ENCODE results near the gene ADRA2B. TPM values are rescaled to one million over a fixed set of nuclear protein-coding genes. Genes with fewer than 3 reads are reported as not detected.

ADRA2B gene
- polyA plus RNA-seq, 2 of the 4 experiments (the other 2 are of a cell fraction) = 0.03 to 0.05 TPM

DNA sequence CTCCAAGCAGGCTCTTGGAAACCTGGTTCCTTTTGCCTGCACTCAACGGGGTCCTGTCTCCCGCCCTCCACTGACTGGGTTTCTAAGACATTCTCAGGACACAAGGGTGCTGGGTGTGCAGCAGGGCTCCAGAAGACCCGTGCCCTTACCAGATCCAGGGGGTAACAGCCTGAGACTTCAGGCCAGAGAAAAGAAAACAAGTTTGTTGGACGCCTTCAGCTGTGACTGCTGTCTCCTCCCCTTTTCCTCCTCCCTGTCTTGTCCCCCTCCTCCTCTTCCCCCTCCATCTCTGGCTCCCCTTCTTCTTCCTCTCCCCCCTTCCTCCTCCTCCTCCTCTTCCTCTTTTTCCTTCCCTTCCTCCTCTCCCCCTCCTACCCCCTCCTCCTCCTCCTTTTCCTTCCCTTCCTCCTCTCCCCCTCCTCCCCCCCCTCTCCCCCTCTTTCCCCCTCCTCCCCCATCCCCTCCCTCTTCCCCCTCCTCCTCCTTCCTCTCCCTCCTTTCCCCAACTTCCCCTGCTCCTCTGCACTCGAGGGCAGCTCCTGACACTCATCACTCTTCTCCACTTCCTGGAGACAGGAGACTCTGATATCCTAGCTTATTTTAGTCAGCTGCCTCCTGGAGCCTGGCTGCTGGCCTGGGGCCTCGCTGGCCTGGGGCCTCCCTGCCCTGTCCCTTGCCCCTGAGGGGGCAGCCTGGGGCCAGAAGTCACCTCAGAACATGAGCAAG lies 12.4 kb downstream of the ADRA2B start:
- ATAC-seq (no peak), DNase-seq (ENCODE audit: low read depth in 1 of 2, low spot score in 1 of 2) (no peak), FAIRE-seq (no peak)
- POLR2A ChIA-PET = no interaction called here
- Histone ChIP-seq H3K9me3 (peaks cover 12% of the 10 kb centered on the region), H3K4me2 (no peak overlapping the region), H3K4me1 (no peaks in the 10 kb centered on the region), H3K4me3 (no peak overlapping the region), H3K27ac (no peak overlapping the region)
- CTCF ChIA-PET = interaction anchor here (15.3 kb wide), 1 partner anchor 11 kb away, joined by 126 read pairs; the partner anchor contains the start of gene ADRA2B
- WGBS (ENCODE audit: missing lambda C conversion rate) = 51% methylated on average over 6 of the region's 6 CpGs
- TF ChIP-seq CEBPB (IDR thresholded peaks at IDR 0.05) (no peak), EHMT2 (IDR thresholded peaks at IDR 0.05; ENCODE audit: low read depth) (no peak), MAFK (IDR thresholded peaks at IDR 0.05; ENCODE audit: partially characterized antibody) (no peak), MAZ (IDR thresholded peaks at IDR 0.05; ENCODE audit: borderline replicate concordance, low read depth, low read length) (no peak), ZNF302 (CRISPR knock-in tag; IDR thresholded peaks at IDR 0.05) (no peak), RAD21 (conservative IDR thresholded peaks at IDR 0.05 in 1 of 2, IDR thresholded peaks at IDR 0.05 in 1 of 2) (no peak)

DNA sequence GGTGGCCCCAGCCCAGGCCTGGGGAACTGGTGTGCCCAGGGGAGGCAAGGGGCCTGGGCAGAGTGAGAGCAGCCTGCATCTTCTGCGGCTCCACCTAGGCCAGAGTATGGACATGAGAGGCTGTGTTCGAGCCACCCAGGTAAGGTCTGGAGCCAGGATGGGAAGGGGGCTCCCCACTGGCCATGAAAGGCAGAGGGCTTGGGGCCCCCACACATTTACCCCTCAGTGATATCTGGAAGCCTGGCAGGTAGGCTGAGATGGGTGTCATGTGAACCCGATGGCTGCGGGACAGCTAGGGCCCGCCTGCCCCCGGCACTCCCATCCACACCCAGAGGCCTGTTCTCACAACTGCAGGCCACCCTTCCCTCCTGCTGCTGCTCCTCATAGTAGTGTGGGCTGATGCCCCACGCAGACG lies 13.2 kb downstream of the ADRA2B start:
- DNase-seq (ENCODE audit: low read depth in 1 of 2, low spot score in 1 of 2) (no peak), FAIRE-seq (no peak), ATAC-seq (peak; percentile 52; a peak in 5 of 6 replicates)
- TF ChIP-seq HDAC2 (IDR thresholded peaks at IDR 0.05) (no peak), FOSB (CRISPR knock-in tag; IDR thresholded peaks at IDR 0.05) (no peak), FOXS1 (CRISPR knock-in tag; IDR thresholded peaks at IDR 0.05) (no peak), ZSCAN20 (CRISPR knock-in tag; IDR thresholded peaks at IDR 0.05) (no peak), RAD21 (conservative IDR thresholded peaks at IDR 0.05 in 1 of 2, IDR thresholded peaks at IDR 0.05 in 1 of 2) (no peak), TP53 (CRISPR knock-in tag; IDR thresholded peaks at IDR 0.05) (no peak), SMC3 (IDR thresholded peaks at IDR 0.05) (no peak)
- no peak overlapping the region for H3K4me3 ChIP-seq
- no peaks in the 10 kb centered on the region for H3K4me1 ChIP-seq
- no peak overlapping the region for H3K4me2 ChIP-seq
- H3K27ac ChIP-seq = no peak overlapping the region
- CTCF ChIA-PET = interaction anchor here (1.6 to 15.3 kb wide), 2 partner anchors 11 to 71 kb away, joined by 9 to 126 read pairs; partner anchors contain the start of gene ADRA2B
- H3K9me3 ChIP-seq = peaks cover 12% of the 10 kb centered on the region
- POLR2A ChIA-PET = interaction anchor here (0.7 to 1.1 kb wide), 2 partner anchors 105 to 164 kb away, joined by 3 to 5 read pairs; partner anchors contain the start of gene STARD7
- 78% methylated on average over 4 of the region's 8 CpGs for WGBS (ENCODE audit: missing lambda C conversion rate)

DNA sequence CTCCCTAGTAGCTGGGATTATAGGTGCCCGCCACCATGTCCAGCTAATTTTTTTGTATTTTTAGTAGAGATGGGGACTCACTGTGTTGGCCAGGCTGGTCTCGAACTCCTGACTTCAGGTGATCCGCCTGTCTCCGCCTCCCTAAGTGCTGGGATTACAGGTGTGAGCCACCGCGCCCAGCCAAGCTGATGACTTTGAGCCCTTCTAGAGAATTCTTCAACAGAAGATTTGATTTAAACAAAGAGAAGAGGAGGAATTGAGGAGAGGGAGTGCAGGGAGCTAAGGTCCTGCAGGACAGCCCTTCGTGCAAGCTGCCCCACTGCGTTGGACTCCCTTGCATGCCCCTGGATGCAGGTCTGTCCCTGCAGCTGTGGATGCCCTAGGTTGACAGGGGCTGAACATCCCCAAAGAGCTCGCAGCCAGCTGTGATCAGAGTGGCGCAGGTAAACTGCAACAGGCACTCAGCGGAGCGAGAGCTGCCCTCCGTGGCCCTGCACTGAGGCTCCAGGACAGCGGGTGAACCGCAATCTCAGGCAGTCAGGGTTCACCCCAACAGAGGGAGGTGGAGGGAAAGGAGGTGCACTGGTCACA lies 13.7 kb downstream of the ADRA2B start:
- Histone ChIP-seq H3K4me1 (no peaks in the 10 kb centered on the region), H3K9me3 (peaks cover 12% of the 10 kb centered on the region), H3K4me3 (no peak overlapping the region), H3K27ac (no peak overlapping the region), H3K4me2 (no peak overlapping the region)
- 93% methylated on average over 15 of the region's 15 CpGs for WGBS (ENCODE audit: missing lambda C conversion rate)
- DNase-seq (ENCODE audit: low read depth in 1 of 2, low spot score in 1 of 2) (no peak), ATAC-seq (peak in 1 of 2 experiments; percentile 7; a peak in 1 of 6 replicates), FAIRE-seq (no peak)
- CTCF ChIA-PET = interaction anchor here (0.7 to 15.3 kb wide), 5 partner anchors 12 to 72 kb away, joined by 3 to 126 read pairs (median 3); partner anchors contain the start of gene ADRA2B
- TF ChIP-seq POLR2AphosphoS2 (conservative IDR thresholded peaks at IDR 0.05; ENCODE audit: low read length) (no peak), HEYL (CRISPR knock-in tag; IDR thresholded peaks at IDR 0.05) (no peak), KDM5A (IDR thresholded peaks at IDR 0.05) (no peak), NFE2L2 (conservative IDR thresholded peaks at IDR 0.05; ENCODE audit: low read length) (no peak), SMC3 (IDR thresholded peaks at IDR 0.05) (no peak), CBX2 (IDR thresholded peaks at IDR 0.05; ENCODE audit: borderline replicate concordance, low read depth) (no peak), HOXB13 (CRISPR knock-in tag; IDR thresholded peaks at IDR 0.05; ENCODE audit: low read depth) (no peak), MYC (IDR thresholded peaks at IDR 0.05; ENCODE audit: borderline replicate concordance, low read length) (no peak), NR3C1 (IDR thresholded peaks at IDR 0.05) (no peak), CEBPB (IDR thresholded peaks at IDR 0.05) (no peak), GATA3 (IDR thresholded peaks at IDR 0.05; ENCODE audit: borderline replicate concordance) (no peak), BHLHE40 (IDR thresholded peaks at IDR 0.05; ENCODE audit: low read depth, low read length) (no peak), EHMT2 (IDR thresholded peaks at IDR 0.05; ENCODE audit: low read depth) (no peak), HDAC2 (IDR thresholded peaks at IDR 0.05) (no peak), KDM1A (IDR thresholded peaks at IDR 0.05; ENCODE audit: low read depth) (no peak), HOXB5 (CRISPR knock-in tag; IDR thresholded peaks at IDR 0.05) (no peak), NPAS2 (CRISPR knock-in tag; IDR thresholded peaks at IDR 0.05; ENCODE audit: borderline replicate concordance) (no peak)
- TF ChIP-seq, protein P1, sequence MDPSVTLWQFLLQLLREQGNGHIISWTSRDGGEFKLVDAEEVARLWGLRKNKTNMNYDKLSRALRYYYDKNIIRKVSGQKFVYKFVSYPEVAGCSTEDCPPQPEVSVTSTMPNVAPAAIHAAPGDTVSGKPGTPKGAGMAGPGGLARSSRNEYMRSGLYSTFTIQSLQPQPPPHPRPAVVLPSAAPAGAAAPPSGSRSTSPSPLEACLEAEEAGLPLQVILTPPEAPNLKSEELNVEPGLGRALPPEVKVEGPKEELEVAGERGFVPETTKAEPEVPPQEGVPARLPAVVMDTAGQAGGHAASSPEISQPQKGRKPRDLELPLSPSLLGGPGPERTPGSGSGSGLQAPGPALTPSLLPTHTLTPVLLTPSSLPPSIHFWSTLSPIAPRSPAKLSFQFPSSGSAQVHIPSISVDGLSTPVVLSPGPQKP (IDR thresholded peaks at IDR 0.05; ENCODE audit: low read depth, low read length) = no peak
- POLR2A ChIA-PET = interaction anchor here (0.7 to 1.1 kb wide), 2 partner anchors 106 to 164 kb away, joined by 3 to 5 read pairs; partner anchors contain the start of gene STARD7
